HG02623 (cell line): ENCODE measurements around the gene BCL7B.
"Not testable (repeated sequence)": the region's sequence is repeated elsewhere in the genome, so short reads cannot be mapped to it uniquely, and the experiment has no call there.

Experiments used
- ATAC-seq: cut with Tn5 transposase; IDR thresholded peaks from one replicate; pipeline ENCODE4 v1.9.1; 2021; ENCODE audit warnings: moderate library complexity; ENCODE audit not compliant: unreplicated experiment

BCL7B gene

DNA sequence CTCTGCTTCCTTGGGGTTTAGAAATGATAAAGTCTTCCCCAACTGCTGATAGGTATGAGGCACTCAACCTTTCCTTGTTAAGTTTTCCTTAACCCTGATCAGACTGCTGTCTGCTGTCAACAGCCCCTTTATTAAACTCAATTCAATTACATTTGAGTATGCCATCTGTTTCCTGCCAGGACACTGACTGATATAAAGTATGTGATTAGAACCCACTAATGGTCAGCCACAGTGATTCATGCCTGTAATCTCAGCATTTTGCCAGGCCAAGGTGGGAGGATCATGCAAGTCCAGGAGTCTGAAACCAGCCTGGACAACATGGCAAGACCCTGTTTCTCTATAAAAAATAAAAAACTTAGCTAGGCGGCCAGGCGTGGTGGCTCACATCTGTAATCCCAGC is 53.5 kb downstream of the BCL7B start:
- no peak for ATAC-seq

DNA sequence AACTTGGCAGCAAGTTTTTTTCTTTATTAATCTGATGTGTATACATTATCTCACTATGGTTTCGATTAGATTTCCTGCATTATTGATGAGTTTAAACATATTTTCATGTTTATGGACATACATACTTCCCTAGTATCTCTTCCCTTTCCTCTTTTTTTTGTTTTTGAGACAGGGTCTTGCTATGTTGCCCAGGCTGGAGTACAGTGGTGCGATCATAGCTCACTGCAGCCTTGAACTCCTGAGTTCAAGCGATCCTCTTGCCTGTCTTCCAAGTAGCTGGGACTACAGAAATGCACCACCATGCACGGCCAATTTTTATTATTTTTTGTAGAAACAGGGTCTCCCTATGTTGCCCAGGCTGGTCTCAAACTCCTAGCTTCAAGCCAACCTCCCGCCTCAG is 54.3 kb downstream of the BCL7B start:
- ATAC-seq = no peak

DNA sequence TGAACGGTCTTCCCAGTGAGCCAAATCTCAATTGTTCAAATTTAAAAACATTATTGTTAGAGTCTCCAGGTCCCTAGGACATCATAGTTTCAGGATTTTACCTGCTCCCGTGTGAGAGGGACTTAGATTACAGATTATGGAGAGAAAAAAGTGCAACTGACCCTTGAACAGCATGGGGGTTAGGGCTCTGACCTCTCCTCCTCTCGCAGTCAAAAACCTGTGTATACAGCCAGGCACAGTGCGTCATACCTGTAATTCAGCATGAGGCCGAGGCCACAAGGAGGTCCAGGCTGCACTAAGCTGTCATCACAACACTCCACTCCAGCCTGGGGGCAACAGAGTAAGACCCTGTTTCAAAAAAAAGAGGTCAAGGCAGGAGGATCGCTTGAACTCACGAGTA is 60.9 kb downstream of the BCL7B start:
- ATAC-seq = no peak

GRCh38 chr7:73495507-73495906 is 62.0 kb downstream of the BCL7B start:
- not testable (repeated sequence) for ATAC-seq

DNA sequence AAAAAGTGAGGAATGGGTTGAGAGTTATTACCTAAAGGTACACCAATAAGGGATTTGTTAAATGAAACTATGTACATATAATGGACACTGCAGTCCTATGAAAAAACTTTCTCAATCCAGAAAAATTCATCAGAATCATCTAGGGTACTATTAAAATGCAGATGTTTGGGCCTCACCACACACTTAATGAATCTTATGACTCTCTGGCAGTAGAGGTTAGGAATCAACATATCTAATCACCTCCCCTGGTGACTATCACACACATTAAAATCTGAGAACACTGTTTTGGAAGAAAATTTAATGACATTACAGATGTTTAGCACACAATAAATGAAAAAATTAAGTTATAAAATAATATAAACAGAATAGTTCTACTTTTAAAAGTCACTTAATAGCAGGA is 67.5 kb downstream of the BCL7B start:
- no peak for ATAC-seq

- ATAC-seq = no peak
Observed at GRCh38 chr7:73487486-73487885, 70.0 kb downstream of the BCL7B start.
